Skeletal muscle cell (primary cell): ENCODE results near the gene RET.

Experiments
- DNase-seq: peaks from one replicate; pipeline ENCODE4 v3.0.0-alpha.2; 2010; ENCODE audit warnings: low read depth
- H3K4me3 ChIP-seq: 2 replicates; pipeline ENCODE4 v1.5.1; 2011; ENCODE audit warnings: low read depth, mild to moderate bottlenecking, control low read depth, low read length, moderate library complexity

Gene RET

DNA sequence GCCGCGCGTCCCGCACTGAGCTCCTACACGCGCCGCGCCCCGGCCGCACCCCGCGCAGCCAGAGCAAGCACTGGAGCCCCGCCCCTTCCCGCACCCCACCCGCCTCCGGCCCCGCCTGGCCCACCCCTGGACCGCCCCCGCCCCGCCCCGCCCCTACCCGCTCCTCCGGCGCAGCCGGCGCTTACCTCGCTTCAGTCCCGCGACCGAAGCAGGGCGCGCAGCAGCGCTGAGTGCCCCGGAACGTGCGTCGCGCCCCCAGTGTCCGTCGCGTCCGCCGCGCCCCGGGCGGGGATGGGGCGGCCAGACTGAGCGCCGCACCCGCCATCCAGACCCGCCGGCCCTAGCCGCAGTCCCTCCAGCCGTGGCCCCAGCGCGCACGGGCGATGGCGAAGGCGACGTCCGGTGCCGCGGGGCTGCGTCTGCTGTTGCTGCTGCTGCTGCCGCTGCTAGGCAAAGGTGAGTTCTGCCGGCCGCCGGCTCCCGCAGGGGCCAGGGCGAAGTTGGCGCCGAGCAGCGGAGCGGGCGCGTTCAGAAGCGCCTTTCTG is at the start of gene RET:
Gene RET (plus strand): TSS at position 194 of the 545 bp plus-strand sequence. CDS start 190 bp downstream, at position 384.
- DNase-seq, result no peak
- H3K4me3 ChIP-seq, result peak within 1 kb of the TSS; percentile 22

DNA sequence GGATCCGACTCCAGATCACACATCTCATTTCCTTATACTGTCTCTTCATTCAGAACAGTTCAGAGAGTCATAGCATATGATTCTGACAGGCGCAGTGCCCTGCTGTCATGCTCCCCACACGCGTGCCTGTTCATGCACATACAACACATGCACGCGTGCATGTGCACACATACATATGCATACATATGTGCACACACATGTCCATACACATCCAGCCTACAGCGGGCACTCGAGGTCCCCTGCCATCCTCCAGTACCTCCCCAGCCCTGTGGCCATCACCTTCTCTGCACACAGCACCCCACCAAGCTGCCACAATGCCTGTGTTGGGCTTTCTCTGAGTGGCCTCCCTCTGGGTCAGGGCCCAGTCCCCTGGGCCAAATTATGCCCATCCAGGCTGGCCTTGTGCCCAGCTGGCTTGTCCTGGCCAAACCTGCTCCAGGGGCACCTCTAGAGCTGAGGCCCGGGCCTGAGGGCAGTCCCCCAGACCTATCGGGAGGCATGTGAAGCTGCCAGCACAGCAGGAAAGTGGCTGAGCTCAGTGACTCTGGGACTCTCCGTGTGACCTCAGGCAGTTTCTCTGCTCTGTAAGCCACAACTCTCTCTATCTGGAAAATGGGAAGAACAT is 49.4 kb upstream of the RET start:
- DNase-seq, result no peak

DNA sequence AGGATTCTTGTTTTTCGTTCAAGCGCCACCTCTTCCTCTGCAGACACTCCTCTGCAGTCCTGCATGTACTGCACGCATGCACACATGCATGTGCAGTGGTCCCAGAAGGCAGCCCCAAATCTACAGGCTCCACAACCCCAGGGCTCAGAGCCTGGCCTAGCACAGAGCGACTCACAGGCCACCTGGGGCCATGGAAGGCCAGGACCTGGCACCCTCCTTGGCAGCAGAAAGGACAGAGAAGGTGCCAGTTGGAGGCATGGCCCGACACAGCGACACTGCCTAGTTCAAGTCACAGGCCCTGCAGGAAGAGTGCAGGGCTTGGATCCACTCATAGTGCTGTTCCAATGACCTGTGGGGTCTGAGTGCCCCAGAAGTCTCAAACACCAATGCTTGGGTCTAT is 48.7 kb upstream of the RET start:
- H3K4me3 ChIP-seq, result no peak overlapping the region
- no peak for DNase-seq

More for the DNA sequence above, 49.4 kb upstream of the RET start:
- H3K4me3 ChIP-seq, result no peak overlapping the region

DNA sequence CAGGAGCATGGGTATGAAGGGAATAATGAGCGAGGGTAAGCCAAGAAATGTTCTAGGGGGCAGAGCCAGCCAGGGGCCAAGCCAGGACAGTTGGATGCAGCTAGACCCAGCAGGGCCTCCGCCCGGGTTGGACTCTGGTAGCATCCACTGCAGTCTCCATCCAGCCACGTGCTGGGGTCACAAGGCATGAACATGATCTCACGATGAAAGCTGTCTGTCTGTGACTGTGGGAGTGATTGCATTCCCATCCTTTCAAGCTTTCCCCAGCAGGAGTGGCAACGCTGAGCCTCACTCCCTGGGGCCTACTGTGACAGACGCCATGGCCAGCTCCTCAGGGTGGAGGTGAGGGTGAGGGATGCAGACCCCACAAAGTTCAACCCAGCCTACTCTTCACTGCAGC is 47.8 kb upstream of the RET start:
- DNase-seq, result no peak
- no peak overlapping the region for H3K4me3 ChIP-seq

DNA sequence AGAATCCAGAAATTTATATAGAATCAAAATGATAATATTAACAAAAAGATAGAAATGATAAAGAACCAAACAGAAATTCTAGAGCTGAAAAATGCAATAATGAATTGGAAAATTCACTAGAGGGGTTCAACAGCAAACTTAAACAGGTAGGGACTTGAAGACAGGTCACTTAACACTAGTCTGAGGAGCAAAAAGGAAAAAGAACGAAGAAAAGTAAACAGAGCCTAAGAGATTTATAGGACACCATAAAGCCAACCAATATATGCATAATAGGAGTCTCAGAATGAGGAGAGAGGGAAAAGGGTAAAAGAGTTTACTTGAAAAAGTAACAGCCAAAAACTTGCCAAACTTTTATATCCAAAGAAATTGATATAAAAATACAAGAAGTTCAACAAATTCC is 44.3 kb upstream of the RET start:
- no peak for DNase-seq
- H3K4me3 ChIP-seq, result no peak overlapping the region

DNA sequence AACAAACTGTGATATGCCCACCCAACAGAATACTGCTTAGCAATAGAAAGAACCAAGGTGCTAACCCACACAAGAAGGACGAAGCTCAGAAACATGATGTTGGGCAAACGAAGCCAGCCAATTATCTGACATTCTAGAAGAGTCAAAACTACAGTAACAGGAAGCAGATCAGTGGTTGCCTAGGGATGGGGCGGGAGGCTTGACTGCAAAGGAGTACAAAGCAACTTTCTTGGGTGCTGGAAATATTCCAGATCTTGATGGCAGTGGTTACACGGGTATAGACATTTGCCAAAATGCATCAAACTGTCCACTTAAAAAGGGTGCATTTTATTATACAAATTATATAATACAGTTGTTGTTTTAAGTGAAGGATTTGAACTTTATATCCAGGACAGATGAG is 41.1 kb upstream of the RET start:
- no peak overlapping the region for H3K4me3 ChIP-seq
- no peak for DNase-seq

DNA sequence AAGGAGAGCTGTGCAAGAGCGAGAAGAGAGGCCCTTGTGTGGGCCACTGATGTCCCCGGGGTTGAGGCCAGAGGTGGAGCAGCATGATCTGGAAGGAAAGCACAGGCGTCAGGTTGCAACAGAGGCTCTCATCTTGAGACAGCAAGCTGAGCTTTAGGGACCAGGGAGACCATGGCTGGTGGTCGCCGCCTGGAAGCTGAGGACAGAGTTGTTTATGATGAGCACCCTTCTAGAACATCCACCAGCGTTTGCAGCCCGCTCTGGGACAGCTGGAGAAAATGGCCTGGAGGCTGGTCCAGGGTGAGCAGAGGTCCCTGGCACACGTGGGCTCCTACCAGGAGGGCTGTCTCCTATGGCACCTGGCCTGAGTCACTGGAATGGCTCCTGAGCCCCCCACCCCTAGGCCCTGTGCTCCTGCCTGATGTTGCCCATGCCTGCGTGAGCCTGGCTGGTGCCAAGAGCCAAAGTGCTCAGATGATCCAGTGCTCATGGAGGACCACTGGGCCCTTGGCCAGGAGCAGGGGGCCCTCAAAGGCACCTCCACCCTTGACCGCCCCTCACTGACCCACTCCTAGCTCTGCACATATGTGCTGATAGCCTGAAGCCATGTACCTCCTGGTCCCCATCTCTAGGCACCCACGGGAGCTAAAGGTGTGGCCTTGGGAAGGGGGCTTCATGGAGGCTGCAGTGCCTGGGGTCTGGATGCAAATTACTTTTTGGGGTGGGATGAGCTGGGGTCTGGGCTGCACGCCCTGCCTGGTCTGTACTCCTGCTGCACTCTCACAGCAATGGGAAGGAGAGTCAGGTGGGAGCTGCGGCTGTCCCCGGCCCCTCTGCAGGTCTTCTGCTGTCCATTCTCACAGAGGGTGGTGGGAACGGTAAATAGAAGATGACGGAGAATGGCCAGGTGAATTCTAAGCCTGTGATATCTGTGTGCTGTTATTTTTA is 40.1 kb upstream of the RET start:
- no peak overlapping the region for H3K4me3 ChIP-seq
- DNase-seq, result no peak

DNA sequence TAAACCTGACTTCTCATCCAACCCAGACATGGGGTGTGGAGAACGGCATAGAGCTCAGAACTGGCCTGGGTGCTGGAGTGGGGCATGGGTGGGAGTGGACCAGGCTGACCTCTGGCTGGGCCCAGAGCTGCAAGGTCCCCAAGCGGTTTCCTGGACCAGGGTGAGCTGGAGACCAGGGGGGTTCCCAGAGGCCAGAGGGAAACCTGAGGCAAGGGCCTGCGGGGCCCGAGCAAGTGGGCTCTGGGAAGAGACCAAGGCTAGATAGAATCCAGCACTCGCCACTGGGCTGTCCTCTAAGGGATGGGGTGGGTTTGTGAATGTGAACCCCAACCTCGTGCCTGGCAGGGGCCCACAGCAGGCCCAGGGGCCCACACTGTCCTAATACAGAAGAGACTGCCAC is 39.4 kb upstream of the RET start:
- DNase-seq, result no peak

DNA sequence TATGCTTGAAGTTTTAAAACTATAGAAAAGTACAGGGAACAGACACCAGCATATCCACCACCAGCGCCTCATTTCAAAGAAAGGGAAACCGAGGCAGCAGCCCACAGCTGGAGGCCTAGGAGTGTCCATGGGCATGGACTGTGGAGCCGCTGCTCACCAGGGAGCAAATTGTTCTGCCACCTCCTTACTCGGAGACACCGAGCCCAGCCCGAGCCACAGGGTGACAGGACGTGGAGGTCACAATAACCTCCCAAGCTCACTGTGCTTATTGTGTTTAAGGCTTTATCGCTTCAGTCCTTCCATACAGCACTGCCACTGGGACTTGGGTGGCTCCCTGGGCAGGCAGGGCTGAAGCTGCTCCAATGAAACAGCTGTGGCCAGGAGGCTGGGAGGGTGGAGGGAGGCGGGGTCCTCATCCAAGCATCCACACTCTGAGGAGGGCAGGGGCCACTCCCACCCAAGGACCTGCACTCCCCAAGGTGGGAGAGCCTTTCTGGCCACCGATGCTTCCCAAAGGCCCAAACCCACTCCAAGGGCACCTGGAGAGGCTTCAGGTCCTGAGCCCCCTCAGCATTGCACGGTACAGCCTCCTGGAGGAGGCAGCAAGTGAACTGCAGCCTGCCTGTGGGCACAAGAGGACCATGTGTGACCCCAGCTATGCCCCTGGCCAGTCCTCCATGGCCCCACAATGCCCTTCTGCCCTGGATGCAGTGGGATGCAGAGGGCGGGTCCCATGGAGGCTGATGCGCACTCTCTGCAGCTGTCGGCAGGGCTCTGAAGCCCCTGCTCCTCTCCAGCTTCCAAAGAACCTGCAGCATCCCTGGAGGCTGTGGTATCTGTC is 38.7 kb upstream of the RET start:
- no peak for DNase-seq
- no peak overlapping the region for H3K4me3 ChIP-seq

More for the DNA sequence above, 39.4 kb upstream of the RET start:
- H3K4me3 ChIP-seq, result no peak overlapping the region

DNA sequence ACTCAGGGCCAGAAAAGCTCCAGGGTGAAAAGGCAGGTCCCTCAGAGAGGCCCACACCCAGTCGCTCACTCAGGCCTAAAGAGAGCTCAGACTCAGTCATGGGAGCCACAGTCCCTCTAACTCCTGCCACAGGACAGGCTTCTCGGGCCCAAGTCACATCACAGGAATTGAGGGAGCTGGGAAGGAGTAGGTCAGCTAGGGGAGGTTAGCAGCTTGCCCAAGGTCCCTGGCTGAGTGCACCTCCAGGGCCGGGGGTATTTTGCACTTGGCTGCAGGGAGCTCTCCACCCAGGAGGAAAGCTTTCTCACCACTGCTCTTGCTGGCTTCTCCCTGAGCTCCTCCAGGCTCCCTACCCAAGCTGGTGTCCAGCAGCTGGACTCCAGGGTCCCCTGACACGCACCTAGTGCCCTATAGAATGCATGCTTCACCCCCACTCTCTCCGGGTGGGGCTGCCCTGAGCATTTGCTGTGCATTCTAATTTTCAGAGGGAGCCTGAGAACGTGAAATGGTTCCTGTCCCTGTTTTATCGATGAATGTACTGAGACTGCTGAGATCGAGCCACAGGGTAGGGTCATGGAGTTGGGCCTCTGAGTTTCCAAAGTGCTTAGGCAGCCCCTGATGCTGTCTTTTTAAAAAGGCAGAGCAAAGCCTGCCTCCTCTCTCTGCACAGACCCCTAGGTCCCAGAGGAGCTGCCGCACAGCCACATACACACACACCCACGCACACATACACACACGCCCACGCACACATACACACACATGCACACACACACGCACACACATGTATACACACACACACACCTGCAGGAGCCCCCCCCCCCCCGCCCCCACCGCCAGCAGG is 37.9 kb upstream of the RET start:
- DNase-seq, result no peak

DNA sequence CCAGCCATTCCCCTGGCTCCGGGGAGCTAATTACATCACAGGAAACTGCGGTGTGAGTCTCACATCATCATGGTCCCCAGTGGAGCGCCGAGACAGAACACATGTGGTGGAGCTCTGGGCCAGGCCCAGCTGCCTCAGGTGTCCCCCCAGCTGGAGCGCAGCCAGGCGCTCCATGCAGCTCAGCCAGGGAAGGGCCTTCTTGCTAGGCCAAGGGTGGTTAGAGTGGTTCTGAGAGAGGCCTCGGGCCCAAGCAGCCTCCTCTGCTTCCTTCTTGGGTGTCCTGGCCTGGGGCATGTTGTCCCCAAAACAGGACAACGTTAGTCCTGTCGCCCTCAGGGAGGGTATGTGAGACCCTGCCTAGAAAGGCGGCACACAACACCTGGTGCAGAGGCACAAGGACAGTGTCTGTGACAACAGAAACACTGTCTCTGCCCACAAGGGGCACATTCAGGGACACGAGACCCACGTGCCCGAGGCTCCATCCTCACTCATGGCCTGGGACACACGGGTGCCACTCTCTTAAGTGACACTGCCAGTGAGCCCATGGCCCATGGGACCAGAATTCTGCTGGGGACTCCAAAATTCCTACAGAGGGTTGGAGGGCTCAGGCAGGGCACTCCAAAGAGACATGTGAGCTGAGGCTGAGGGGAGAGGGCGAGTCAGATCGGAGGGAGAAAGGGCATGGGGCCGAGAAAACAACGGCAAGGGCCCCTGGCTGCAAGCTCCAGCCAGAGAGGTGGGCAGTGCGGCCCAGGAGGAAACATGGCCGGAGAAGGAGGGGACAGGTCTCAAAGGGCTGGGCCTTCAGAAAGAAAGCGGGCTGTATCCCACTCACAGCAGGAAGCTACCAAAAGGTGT is 37.0 kb upstream of the RET start:
- DNase-seq, result no peak

More for the DNA sequence above, 37.9 kb upstream of the RET start:
- H3K4me3 ChIP-seq, result no peak overlapping the region

DNA sequence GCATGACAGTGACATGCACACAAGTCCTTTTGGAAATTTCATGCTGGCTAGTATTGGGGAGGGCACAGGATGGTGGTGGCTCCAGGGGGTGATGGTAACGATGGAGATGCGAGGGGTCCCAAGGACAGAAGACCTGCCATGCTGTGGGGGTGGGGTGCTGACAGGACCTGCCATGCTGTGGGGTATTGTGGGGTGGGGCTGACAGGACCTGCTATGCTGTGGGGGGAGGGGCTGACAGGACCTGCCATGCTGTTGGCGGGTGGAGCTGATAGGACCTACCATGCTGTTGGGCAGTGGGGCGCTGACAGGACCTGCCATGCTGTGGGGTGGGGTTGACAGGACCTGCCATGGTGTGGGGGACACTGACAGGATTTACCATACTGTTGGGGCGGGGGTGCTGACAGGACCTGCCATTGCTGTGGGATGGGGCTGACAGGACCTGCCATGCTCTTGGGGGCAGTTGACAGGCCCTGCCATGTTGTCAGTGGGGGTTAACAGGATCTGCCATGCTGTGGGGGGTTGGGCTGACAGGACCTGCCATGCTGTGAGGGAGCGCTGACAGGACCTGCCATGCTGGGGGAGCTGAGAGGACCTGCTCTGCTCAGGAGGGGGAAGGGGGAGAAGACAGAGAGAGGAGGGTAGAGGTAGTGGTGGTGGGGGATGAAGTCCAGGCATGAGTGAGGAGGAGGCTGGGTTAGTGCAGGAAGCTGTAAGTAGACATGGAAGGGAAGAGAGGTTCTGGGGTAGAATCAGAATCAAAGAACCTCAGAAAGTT is 36.2 kb upstream of the RET start:
- no peak overlapping the region for H3K4me3 ChIP-seq

More for the DNA sequence above, 37.0 kb upstream of the RET start:
- no peak overlapping the region for H3K4me3 ChIP-seq

DNA sequence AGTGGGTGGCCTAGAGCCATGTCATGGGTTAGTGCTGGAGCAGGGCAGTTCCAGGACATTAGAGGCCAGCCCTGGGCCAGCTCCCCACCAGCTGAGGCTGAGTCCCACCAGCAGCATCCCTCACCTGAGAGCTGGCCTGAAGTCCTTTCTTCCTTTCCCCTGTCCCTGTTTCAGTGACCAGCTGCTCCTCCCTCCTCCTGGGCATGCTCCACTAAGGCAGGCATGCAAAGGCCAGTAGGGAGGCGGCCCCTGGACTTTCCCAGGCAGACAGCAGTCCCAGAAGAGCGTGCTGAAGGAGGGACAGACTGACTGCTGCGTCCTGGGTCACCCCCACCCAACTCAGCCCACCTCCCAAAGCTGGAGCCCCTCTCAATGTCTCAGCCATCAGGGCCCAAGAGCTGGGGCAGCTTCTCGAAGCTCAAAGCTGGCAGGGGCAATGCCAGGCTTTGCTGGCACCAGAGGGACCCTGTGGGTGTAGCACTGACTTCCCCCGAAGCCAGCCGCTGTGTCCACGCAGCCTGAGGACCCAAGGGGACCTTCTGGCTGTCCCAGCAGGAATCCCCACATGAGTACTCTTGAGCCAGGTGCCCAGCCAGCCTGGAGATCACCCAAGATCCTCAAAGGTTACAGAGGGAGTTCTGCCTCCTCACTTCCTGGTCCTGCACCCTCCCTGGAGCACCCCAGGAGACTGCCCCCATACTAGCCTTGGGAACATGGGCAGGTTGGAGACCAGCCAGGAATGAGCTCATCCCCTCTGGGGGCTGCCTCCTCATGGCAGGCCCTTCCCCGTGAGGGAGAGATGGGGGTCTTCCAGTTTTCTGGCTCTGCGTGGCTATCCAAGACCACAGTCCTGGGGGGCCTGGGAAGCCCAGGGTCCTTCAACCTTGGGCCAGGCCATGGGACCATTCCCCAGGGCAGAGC is 35.2 kb upstream of the RET start:
- DNase-seq, result no peak
- no peak overlapping the region for H3K4me3 ChIP-seq

More for the DNA sequence above, 36.2 kb upstream of the RET start:
- DNase-seq, result no peak

DNA sequence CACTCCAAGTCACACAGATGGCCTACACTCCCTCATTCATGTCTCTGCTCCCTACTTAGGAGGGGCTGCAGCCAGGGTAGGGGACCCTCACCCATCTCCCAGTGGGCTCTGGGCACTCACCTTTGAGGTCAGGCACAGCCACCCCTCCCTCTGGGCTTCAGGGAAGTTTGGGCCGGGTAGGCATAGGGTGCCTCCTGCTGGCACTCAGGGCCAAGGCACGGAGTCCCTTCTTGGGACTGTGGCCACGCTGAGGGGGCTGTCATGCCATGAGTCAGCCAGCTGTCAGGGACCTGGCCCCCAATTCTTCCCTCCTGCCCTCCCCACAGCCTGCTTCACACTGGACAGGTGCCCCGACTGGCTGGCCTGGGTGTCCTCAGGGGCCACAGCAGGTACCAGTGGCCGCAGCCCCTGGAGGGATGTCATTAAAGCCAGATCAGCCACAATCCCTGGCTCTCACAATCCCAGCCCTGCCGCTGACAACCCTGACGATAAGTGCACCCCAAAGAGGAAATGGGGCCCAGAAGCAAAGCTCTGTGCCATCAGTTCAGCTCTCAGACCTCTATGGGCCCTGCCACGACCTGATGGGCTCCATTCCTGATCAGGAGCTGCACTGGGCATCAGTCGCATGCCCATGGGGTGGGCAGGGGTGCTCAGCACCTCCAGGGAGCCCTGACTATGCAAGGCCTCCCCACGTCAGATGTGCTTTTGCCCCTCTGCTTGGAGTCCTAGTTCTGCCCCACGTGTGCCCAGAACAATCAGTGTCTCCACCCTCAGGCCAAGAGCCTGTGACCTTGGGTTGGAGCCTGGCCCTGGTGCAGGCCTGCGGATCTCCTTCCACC is 34.1 kb upstream of the RET start:
- H3K4me3 ChIP-seq, result no peak overlapping the region
- no peak for DNase-seq

DNA sequence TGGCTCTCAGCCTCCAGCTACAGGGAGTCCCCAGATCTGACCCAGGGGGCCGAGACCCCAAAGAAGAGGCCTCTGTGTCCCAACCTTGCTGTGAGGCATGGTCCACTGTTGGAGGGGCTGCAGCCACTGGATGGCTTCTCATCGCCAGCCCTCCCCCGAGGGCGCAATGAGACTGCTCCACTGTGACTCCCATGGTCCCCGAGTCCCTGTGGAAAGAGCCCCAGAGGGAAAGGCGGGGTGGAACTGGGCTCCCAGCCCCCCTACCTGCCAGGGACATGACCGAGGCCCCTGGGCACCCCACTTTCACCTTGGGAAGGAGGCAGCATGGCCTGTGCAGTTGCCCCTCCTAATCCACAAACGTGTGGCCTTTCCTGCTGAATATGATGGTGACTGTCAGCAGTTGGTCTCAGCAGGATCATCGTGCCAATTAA is 33.5 kb upstream of the RET start:
- DNase-seq, result no peak
- H3K4me3 ChIP-seq, result no peak overlapping the region
